Airway epithelial cell (primary cell): ENCODE results near the gene RING1. TPM values are rescaled to one million over a fixed set of nuclear protein-coding genes. Genes with fewer than 3 reads are reported as not detected.

Experiments used
- total RNA-seq: library from RNA; depleted of rRNA; stranded (reverse); fragments of >200 nt; gene quantifications from 2 replicates; pipeline ENCODE4 v1.2.3, GENCODE V29; 2015

RING1 gene
- total RNA-seq, result 14.3 and 16.4 TPM in 2 replicates

GRCh38 chr6:33208091-33208967 lies at the start of gene RING1:
Gene RING1, plus strand, starts transcription at chr6:33208500. Its CDS starts 323 bp downstream, at chr6:33208823.

GRCh38 chr6:33192105-33192646 lies 16.1 kb upstream of the RING1 start, which contains the start of gene COL11A2:
Gene COL11A2, minus strand, starts transcription at chr6:33192467. Its CDS starts 227 bp downstream, at chr6:33192240.

DNA sequence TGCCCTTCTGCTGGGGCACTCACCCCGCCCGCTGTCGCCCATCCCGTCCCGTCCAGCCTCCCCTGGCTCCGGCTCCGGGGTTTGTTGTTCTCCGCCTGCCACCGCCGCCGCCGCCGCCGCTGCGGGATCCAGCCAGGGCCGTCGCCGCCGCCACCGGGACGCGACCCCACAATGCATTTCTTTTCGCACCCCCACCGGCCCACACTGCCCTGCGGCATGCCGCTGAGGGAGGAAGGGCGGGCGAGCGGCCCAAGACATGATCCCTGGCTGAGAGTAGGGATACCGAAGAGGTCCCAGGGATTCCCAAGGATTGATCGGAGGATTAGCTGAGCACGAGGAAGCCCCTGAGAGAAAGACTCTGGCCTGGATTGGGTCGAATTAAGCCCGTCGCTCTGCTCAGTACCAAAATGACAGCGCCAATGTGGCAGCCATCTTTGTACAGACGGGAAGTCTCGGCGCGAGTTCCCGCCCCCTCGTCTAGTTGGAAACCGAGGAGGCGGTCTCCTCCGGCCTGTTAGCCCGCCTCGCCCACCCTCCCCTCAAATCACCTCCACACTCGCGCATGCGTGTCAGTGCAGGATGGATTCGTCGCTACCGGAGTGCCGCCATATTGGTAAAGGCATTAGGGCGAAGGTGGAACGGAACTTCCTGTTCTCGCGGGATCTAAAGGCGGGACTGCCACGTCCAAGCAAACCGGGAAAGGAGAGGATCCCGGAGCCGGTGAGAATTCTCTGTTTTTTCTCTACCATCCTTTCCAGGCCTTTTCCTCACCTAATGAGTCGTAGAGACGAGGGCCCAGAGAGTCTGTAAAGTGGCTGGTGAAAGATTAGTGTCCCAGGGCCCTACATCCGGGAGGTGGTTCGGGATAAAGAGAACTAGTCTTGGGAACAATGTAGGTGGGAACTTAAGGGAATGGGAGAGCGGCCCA lies 7.8 kb upstream of the RING1 start, which contains the start of the genes RXRB and SLC39A7:
RXRB (minus strand) TSS at position 447 of the 928 bp plus-strand sequence; CDS start at position 258, 189 bp downstream.
SLC39A7 (plus strand) TSS at position 649 of the 928 bp plus-strand sequence. CDS start 379 bp downstream, outside the sequence.

DNA sequence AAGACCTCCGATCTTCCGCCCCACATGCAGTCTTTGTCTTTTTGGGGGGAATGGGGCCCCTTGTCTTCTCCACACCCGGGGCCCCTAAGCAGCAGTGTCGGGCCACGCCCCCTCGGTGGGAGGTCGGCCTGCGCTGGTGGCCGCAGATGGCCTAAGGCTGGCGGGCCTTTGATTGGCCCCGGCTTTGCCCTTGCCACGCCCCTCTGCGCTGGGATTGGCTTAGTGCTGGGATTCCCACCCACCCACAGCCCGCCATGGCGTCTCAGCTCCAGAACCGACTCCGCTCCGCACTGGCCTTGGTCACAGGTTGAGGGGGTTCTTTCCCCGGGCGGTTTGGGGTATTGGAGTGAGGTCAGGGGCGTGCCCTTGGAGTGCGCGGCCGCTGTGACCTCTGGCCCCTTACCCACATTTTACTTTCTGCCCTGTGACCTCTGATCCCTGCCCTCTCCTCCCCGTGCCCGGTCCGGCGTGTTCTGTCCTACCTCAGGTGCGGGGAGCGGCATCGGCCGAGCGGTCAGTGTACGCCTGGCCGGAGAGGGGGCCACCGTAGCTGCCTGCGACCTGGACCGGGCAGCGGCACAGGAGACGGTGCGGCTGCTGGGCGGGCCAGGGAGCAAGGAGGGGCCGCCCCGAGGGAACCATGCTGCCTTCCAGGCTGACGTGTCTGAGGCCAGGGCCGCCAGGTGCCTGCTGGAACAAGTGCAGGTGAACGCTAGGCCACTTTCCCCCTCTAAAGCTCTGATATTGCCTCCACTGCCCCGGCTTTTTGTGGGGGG lies 3.7 kb upstream of the RING1 start, which contains the start of gene HSD17B8:
HSD17B8 (plus strand) TSS at position 241 of the 776 bp plus-strand sequence; CDS start at position 255, 14 bp downstream.

Other genes with a start within 250 kb of the RING1 start
- 103 and 130 TPM in 2 replicates for gene BRD2, start 239.9 kb upstream of the RING1 start, total RNA-seq
- gene HLA-DOA, start 198.9 kb upstream of the RING1 start, total RNA-seq, result 0.07 TPM in 1 of 2 replicates, not detected in the other
- gene HLA-DPA1, start 134.9 kb upstream of the RING1 start, total RNA-seq, result not detected in 2 replicates
- 0.93 TPM in 1 of 2 replicates, not detected in the other for gene HLA-DPB1, start 132.5 kb upstream of the RING1 start, total RNA-seq
- 0.07 TPM in 1 of 2 replicates, not detected in the other for gene COL11A2, start 16.0 kb upstream of the RING1 start, total RNA-seq
- 14.9 and 17.1 TPM in 2 replicates for gene RXRB, start 7.8 kb upstream of the RING1 start, total RNA-seq
- gene SLC39A7, start 7.6 kb upstream of the RING1 start, total RNA-seq, result 84.8 and 88.7 TPM in 2 replicates
- gene HSD17B8, start 3.8 kb upstream of the RING1 start, total RNA-seq, result 28.8 and 35.9 TPM in 2 replicates
- gene VPS52, start 63.4 kb downstream of the RING1 start, total RNA-seq, result 20.4 and 33.0 TPM in 2 replicates
- gene RPS18, start 63.6 kb downstream of the RING1 start, total RNA-seq, result 3,725 and 4,247 TPM in 2 replicates
- gene B3GALT4, start 68.6 kb downstream of the RING1 start, total RNA-seq, result 8.2 and 8.7 TPM in 2 replicates
- 58.8 and 63.2 TPM in 2 replicates for gene WDR46, start 80.7 kb downstream of the RING1 start, total RNA-seq
- gene PFDN6, start 81.1 kb downstream of the RING1 start, total RNA-seq, result 65.0 and 99.5 TPM in 2 replicates
- gene RGL2, start 90.4 kb downstream of the RING1 start, total RNA-seq, result 50.0 and 58.6 TPM in 2 replicates
- gene TAPBP, start 105.6 kb downstream of the RING1 start, total RNA-seq, result 73.3 and 78.8 TPM in 2 replicates
- gene ZBTB22, start 109.2 kb downstream of the RING1 start, total RNA-seq, result 11.3 and 15.0 TPM in 2 replicates
- 38.4 and 41.6 TPM in 2 replicates for gene DAXX, start 114.5 kb downstream of the RING1 start, total RNA-seq
- 31.2 and 38.2 TPM in 2 replicates for gene KIFC1, start 183.3 kb downstream of the RING1 start, total RNA-seq
- 12.5 and 17.6 TPM in 2 replicates for gene PHF1, start 202.5 kb downstream of the RING1 start, total RNA-seq
- 155 and 228 TPM in 2 replicates for gene CUTA, start 209.6 kb downstream of the RING1 start, total RNA-seq
- gene SYNGAP1, start 211.6 kb downstream of the RING1 start, total RNA-seq, result 2.1 and 3.5 TPM in 2 replicates
- gene ZBTB9, start 246.1 kb downstream of the RING1 start, total RNA-seq, result 3.3 and 5.3 TPM in 2 replicates